CD8-positive, alpha-beta memory T cell (primary cell): ENCODE results near the gene GPR89A. TPM values are rescaled to one million over a fixed set of nuclear protein-coding genes. Genes with fewer than 3 reads are reported as not detected.
A peak's percentile ranks its signal among the peaks of the same experiment; 100 is the strongest.

Source experiments
- CTCF ChIA-PET: fragments of 350-600 bp; sonication (Branson Sonifier 250); formaldehyde crosslinking; loops from one replicate; lab custom pipeline; 2021; ENCODE audit warnings: antibody characterized with exemption; lab: Charles Lee
- POLR2A ChIA-PET: fragments of 350-600 bp; sonication (Branson Sonifier 250); formaldehyde crosslinking; loops from one replicate; lab custom pipeline; 2021; ENCODE audit warnings: antibody characterized with exemption; lab: Charles Lee
- DNase-seq, 5 donors: peaks; one replicate each; pipeline versions ENCODE4 v3.0.0 to v3.0.0-alpha.2; 2020 to 2022; ENCODE audit warnings: mixed read lengths in 1 of 5
- H3K27ac ChIP-seq: one replicate; pipeline ENCODE4 v1.7.0; 2013; ENCODE audit warnings: low read depth, mild to moderate bottlenecking, low read length, moderate library complexity
- H3K27me3 ChIP-seq: 2 replicates; pipeline ENCODE4 v1.7.0; 2013; ENCODE audit warnings: low read length, mild to moderate bottlenecking; ENCODE audit not compliant: insufficient read depth, poor library complexity, severe bottlenecking
- H3K36me3 ChIP-seq: 2 replicates; pipeline ENCODE4 v1.7.0; 2013; ENCODE audit warnings: mild to moderate bottlenecking, low read length, moderate library complexity; ENCODE audit not compliant: insufficient read depth
- H3K4me1 ChIP-seq: 2 replicates; pipeline ENCODE4 v1.7.0; 2013; ENCODE audit warnings: mild to moderate bottlenecking, low read length, moderate library complexity; ENCODE audit not compliant: insufficient read depth
- H3K4me3 ChIP-seq: 2 replicates; pipeline ENCODE4 v1.7.0; 2013; ENCODE audit warnings: mild to moderate bottlenecking, low read length
- H3K9me3 ChIP-seq: 2 replicates; pipeline ENCODE4 v1.7.0; 2013; ENCODE audit warnings: mild to moderate bottlenecking, low read length
- H3K27ac Mint-ChIP-seq, 8 donors: one replicate each; pipeline ENCODE4 v1.8.0; 2020 to 2021; ENCODE audit warnings: mixed read lengths in 8 of 8, mild to moderate bottlenecking in 6 of 8, inconsistent platforms in 3 of 8, moderate library complexity in 3 of 8
- H3K27me3 Mint-ChIP-seq, 2 donors: one replicate each; pipeline ENCODE4 v1.8.0; 2020 to 2021; ENCODE audit warnings: mixed read lengths in 2 of 2, mild to moderate bottlenecking in 1 of 2, moderate library complexity in 1 of 2
- H3K36me3 Mint-ChIP-seq, 3 donors: one replicate each; pipeline ENCODE4 v1.8.0; 2020 to 2021; ENCODE audit warnings: mixed read lengths in 3 of 3, inconsistent platforms in 1 of 3, mild to moderate bottlenecking in 1 of 3
- H3K4me1 Mint-ChIP-seq, 3 donors: one replicate each; pipeline ENCODE4 v1.8.0; 2020 to 2021; ENCODE audit warnings: mixed read lengths in 3 of 3, inconsistent platforms in 1 of 3, mild to moderate bottlenecking in 1 of 3
- H3K4me3 Mint-ChIP-seq, 7 donors: one replicate each; pipeline ENCODE4 v1.8.0; 2020 to 2021; ENCODE audit warnings: mixed read lengths in 7 of 7, mild to moderate bottlenecking in 6 of 7, moderate library complexity in 4 of 7, inconsistent platforms in 2 of 7
- H3K9me3 Mint-ChIP-seq, 5 donors: one replicate each; pipeline ENCODE4 v1.8.0; 2020 to 2022; ENCODE audit warnings: mixed read lengths in 5 of 5, mild to moderate bottlenecking in 3 of 5, moderate library complexity in 2 of 5, inconsistent platforms in 1 of 5
- polyA plus RNA-seq: library from polyadenylated mRNA; unstranded; fragments of 300-500 nt; fragmentation: Illumina TruSeq; gene quantifications from one replicate; pipeline ENCODE4 v1.2.3, GENCODE V29; 2021
- total RNA-seq, 2 experiments: library from RNA; stranded (reverse); gene quantifications; one replicate each; pipeline ENCODE4 v1.2.3, GENCODE V29; 2021

GPR89A gene
- total and polyA plus RNA-seq, 3 experiments from 2014 or later = 20.8 to 31.0 (median 25.0) TPM

GRCh38 chr1:145702052-145702451 is 94.3 kb downstream of the GPR89A start:
- ChIA-PET CTCF (interaction anchor here (0.7 kb wide), 1 partner anchor 18 kb away, joined by 3 read pairs; no protein-coding TSS in a partner anchor), POLR2A (no interaction called here)
- Mint-ChIP-seq H3K36me3 (no peaks in the 10 kb centered on the region), H3K27ac (peak overlapping the region in 1 of 8 donors; percentile 41), H3K9me3 (no peaks in the 10 kb centered on the region), H3K27me3 (no peaks in the 10 kb centered on the region), H3K4me1 (no peaks in the 10 kb centered on the region), H3K4me3 (no peak overlapping the region)
- Histone ChIP-seq H3K9me3 (no peaks in the 10 kb centered on the region), H3K36me3 (no peaks in the 10 kb centered on the region), H3K27ac (no peak overlapping the region), H3K4me3 (no peak overlapping the region), H3K4me1 (no peaks in the 10 kb centered on the region), H3K27me3 (no peaks in the 10 kb centered on the region)
- DNase-seq = no peak

GRCh38 chr1:145702826-145703225 is 95.0 kb downstream of the GPR89A start:
- Mint-ChIP-seq H3K9me3 (no peaks in the 10 kb centered on the region), H3K4me3 (no peak overlapping the region), H3K27ac (no peak overlapping the region), H3K4me1 (no peaks in the 10 kb centered on the region), H3K36me3 (no peaks in the 10 kb centered on the region), H3K27me3 (no peaks in the 10 kb centered on the region)
- ChIA-PET CTCF (interaction anchor here (0.7 kb wide), 1 partner anchor 18 kb away, joined by 3 read pairs; no protein-coding TSS in a partner anchor), POLR2A (no interaction called here)
- Histone ChIP-seq H3K4me3 (no peak overlapping the region), H3K27ac (no peak overlapping the region), H3K36me3 (no peaks in the 10 kb centered on the region), H3K9me3 (no peaks in the 10 kb centered on the region), H3K4me1 (no peaks in the 10 kb centered on the region), H3K27me3 (no peaks in the 10 kb centered on the region)
- DNase-seq = no peak

- ChIA-PET POLR2A (interaction anchor here (0.6 kb wide), 1 partner anchor 11 kb away, joined by 6 read pairs; no protein-coding TSS in a partner anchor), CTCF (interaction anchor here (1.5 kb wide), 1 partner anchor 15 kb away, joined by 5 read pairs; no protein-coding TSS in a partner anchor)
- no peaks in the 10 kb centered on the region for H3K36me3 ChIP-seq
- no peaks in the 10 kb centered on the region for H3K9me3 Mint-ChIP-seq
- DNase-seq = no peak
- no peaks in the 10 kb centered on the region for H3K36me3 Mint-ChIP-seq
- H3K9me3 ChIP-seq = no peaks in the 10 kb centered on the region
- H3K4me1 ChIP-seq = no peaks in the 10 kb centered on the region
- H3K4me3 Mint-ChIP-seq = no peak overlapping the region
- no peaks in the 10 kb centered on the region for H3K27me3 Mint-ChIP-seq
- H3K27ac Mint-ChIP-seq = no peak overlapping the region
- no peaks in the 10 kb centered on the region for H3K27me3 ChIP-seq
- no peak overlapping the region for H3K4me3 ChIP-seq
- H3K4me1 Mint-ChIP-seq = peaks cover 0 to 5% (median 4%) of the 10 kb centered on the region in 3 donors
- H3K27ac ChIP-seq = no peak overlapping the region
Observed at GRCh38 chr1:145705622-145706021, 97.8 kb downstream of the GPR89A start.

- POLR2A ChIA-PET = no interaction called here
Observed at GRCh38 chr1:145706086-145706664, 98.4 kb downstream of the GPR89A start.

GRCh38 chr1:145707183-145707867 is 99.5 kb downstream of the GPR89A start, which contains the start of gene PDZK1:
TSS of gene PDZK1 (minus strand) at chr1:145707368. CDS start at chr1:145688021, 19,347 bp downstream.
- H3K9me3 Mint-ChIP-seq = no peaks in the 10 kb centered on the region
- CTCF ChIA-PET = no interaction called here

More at GRCh38 chr1:145706086-145706664, 98.4 kb downstream of the GPR89A start:
- Mint-ChIP-seq H3K4me3 (no peak overlapping the region), H3K27me3 (no peaks in the 10 kb centered on the region), H3K4me1 (peaks cover 0 to 5% (median 4%) of the 10 kb centered on the region in 3 donors), H3K36me3 (no peaks in the 10 kb centered on the region), H3K27ac (peak overlapping the region in 1 of 8 donors; percentile 51), H3K9me3 (no peaks in the 10 kb centered on the region)
- Histone ChIP-seq H3K36me3 (no peaks in the 10 kb centered on the region), H3K4me3 (no peak overlapping the region), H3K9me3 (no peaks in the 10 kb centered on the region), H3K27me3 (no peaks in the 10 kb centered on the region), H3K4me1 (no peaks in the 10 kb centered on the region), H3K27ac (no peak overlapping the region)
- CTCF ChIA-PET = interaction anchor here (1.5 kb wide), 1 partner anchor 14 kb away, joined by 5 read pairs; no protein-coding TSS in a partner anchor
- no peak for DNase-seq

GRCh38 chr1:145708063-145708462 is 100.3 kb downstream of the GPR89A start:
- no peaks in the 10 kb centered on the region for H3K27me3 ChIP-seq
- no peaks in the 10 kb centered on the region for H3K4me1 ChIP-seq
- ChIA-PET CTCF (interaction anchor here (1.5 kb wide), 1 partner anchor 13 kb away, joined by 5 read pairs; no protein-coding TSS in a partner anchor), POLR2A (no interaction called here)
- no peak for DNase-seq
- H3K36me3 ChIP-seq = no peaks in the 10 kb centered on the region
- no peak overlapping the region for H3K4me3 Mint-ChIP-seq
- no peaks in the 10 kb centered on the region for H3K9me3 ChIP-seq
- H3K4me1 Mint-ChIP-seq = peaks cover 0 to 5% (median 4%) of the 10 kb centered on the region in 3 donors
- no peak overlapping the region for H3K4me3 ChIP-seq
- no peaks in the 10 kb centered on the region for H3K27me3 Mint-ChIP-seq
- peak overlapping the region in 3 of 8 donors; percentile 64 to 68 (median 68) for H3K27ac Mint-ChIP-seq
- H3K9me3 Mint-ChIP-seq = no peaks in the 10 kb centered on the region
- H3K27ac ChIP-seq = no peak overlapping the region
- H3K36me3 Mint-ChIP-seq = no peaks in the 10 kb centered on the region

More at GRCh38 chr1:145707183-145707867, 99.5 kb downstream of the GPR89A start, which contains the start of gene PDZK1:
- no peaks in the 10 kb centered on the region for H3K4me1 ChIP-seq
- no peaks in the 10 kb centered on the region for H3K36me3 ChIP-seq
- no peaks in the 10 kb centered on the region for H3K27me3 ChIP-seq
- no peak within 1 kb of the TSS for H3K27ac ChIP-seq
- peaks cover 0 to 5% (median 4%) of the 10 kb centered on the region in 3 donors for H3K4me1 Mint-ChIP-seq
- peak within 1 kb of the TSS in 1 of 7 donors; percentile 40 for H3K4me3 Mint-ChIP-seq
- no peaks in the 10 kb centered on the region for H3K27me3 Mint-ChIP-seq
- POLR2A ChIA-PET = no interaction called here
- no peak within 1 kb of the TSS for H3K4me3 ChIP-seq
- no peak for DNase-seq
- H3K27ac Mint-ChIP-seq = peak within 1 kb of the TSS in 3 of 8 donors; percentile 64 to 86 (median 68)
- H3K9me3 ChIP-seq = no peaks in the 10 kb centered on the region
- H3K36me3 Mint-ChIP-seq = no peaks in the 10 kb centered on the region

GRCh38 chr1:145710291-145711027 is 102.7 kb downstream of the GPR89A start:
- Mint-ChIP-seq H3K4me3 (no peak overlapping the region), H3K36me3 (no peaks in the 10 kb centered on the region), H3K4me1 (peaks cover 0 to 6% (median 5%) of the 10 kb centered on the region in 3 donors), H3K9me3 (no peaks in the 10 kb centered on the region), H3K27me3 (no peaks in the 10 kb centered on the region), H3K27ac (peak overlapping the region in 2 of 8 donors; percentile 0 to 33)
- no peaks in the 10 kb centered on the region for H3K36me3 ChIP-seq
- H3K4me1 ChIP-seq = no peaks in the 10 kb centered on the region
- ChIA-PET POLR2A (no interaction called here), CTCF (no interaction called here)
- DNase-seq = no peak
- H3K4me3 ChIP-seq = no peak overlapping the region
- H3K9me3 ChIP-seq = no peaks in the 10 kb centered on the region
- no peaks in the 10 kb centered on the region for H3K27me3 ChIP-seq
- H3K27ac ChIP-seq = no peak overlapping the region
